Measurements from ENCODE around the gene ANAPC16.
A peak's percentile ranks its signal among the peaks of the same experiment; 100 is the strongest.
"Not testable (repeated sequence)": the region's sequence is repeated elsewhere in the genome, so short reads cannot be mapped to it uniquely, and the experiment has no call there.

ANAPC16 gene

GRCh38 chr10:72204296-72204695 is 11.5 kb upstream of the ANAPC16 start:
- Histone ChIP-seq H3K36me3 (peaks cover 35% of the 10 kb centered on the region), H3K27ac (no peak overlapping the region), H3K27me3 (ENCODE audit: insufficient read depth, low read depth, severe bottlenecking) (no peaks in the 10 kb centered on the region), H3K4me3 (ENCODE audit: low read depth, low read length) (no peak overlapping the region), H3K9me3 (ENCODE audit: severe bottlenecking) (no peaks in the 10 kb centered on the region)
- no peak for TF ChIP-seq CTCF (IDR thresholded peaks at IDR 0.05; ENCODE audit: low read depth, low read length)
- DNase-seq, result no peak

DNA sequence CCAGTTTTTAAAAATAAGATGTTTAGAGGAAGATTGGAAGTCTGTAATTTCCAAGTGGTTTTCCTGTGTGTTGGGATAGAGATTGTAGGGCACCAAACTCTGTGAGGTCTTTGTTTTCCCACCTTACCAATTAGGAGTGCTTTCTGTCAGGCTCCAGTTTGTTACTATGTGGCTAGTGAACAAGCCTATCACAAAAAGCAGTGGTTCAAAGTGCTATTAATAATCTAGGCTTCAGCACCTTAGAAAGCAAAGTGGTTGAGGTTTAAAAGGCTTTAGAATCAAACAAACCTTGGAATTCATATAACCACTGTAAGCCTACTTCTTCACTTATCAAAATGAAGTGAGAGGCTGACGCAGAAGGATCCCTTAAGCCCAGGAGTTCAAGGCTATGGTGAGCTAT is 11.1 kb upstream of the ANAPC16 start:
- Histone ChIP-seq H3K4me3 (ENCODE audit: low read depth, low read length) (no peak overlapping the region), H3K9me3 (ENCODE audit: severe bottlenecking) (no peaks in the 10 kb centered on the region), H3K27ac (no peak overlapping the region), H3K36me3 (peaks cover 40% of the 10 kb centered on the region), H3K27me3 (ENCODE audit: insufficient read depth, low read depth, severe bottlenecking) (no peaks in the 10 kb centered on the region)
- TF ChIP-seq CTCF (IDR thresholded peaks at IDR 0.05; ENCODE audit: low read depth, low read length), result no peak
- no peak for DNase-seq

GRCh38 chr10:72206511-72207229 is 9.1 kb upstream of the ANAPC16 start:
- no peaks in the 10 kb centered on the region for H3K9me3 ChIP-seq (ENCODE audit: severe bottlenecking)
- H3K27me3 ChIP-seq (ENCODE audit: insufficient read depth, low read depth, severe bottlenecking), result no peaks in the 10 kb centered on the region
- no peak for TF ChIP-seq CTCF (IDR thresholded peaks at IDR 0.05; ENCODE audit: low read depth, low read length)
- no peak overlapping the region for H3K4me3 ChIP-seq (ENCODE audit: low read depth, low read length)
- H3K36me3 ChIP-seq, result peaks cover 44% of the 10 kb centered on the region
- no peak for DNase-seq
- H3K27ac ChIP-seq, result no peak overlapping the region

DNA sequence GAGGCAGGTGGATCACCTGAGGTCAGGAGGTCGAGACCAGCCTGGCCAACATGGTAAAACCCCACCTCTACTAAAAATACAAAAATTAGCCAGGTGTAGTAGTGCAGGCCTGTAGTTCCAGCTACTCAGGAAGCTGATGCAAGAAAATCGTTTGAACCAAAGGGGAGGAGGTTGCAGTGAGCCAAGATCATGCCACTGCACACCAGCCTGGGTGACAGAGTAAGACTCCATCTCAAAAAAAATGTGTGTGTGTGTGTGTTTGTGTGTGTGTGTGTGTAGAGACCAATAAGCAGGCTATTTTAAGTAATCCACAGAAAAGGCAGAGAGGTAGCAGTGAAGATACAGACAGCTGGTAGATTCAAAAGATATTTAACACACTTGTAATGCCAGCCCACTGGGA is 7.3 kb upstream of the ANAPC16 start:
- H3K4me3 ChIP-seq (ENCODE audit: low read depth, low read length); H3K9me3 ChIP-seq (ENCODE audit: severe bottlenecking); H3K27me3 ChIP-seq (ENCODE audit: insufficient read depth, low read depth, severe bottlenecking); DNase-seq; H3K27ac ChIP-seq: not testable (repeated sequence)
- H3K36me3 ChIP-seq, result peaks cover 42% of the 10 kb centered on the region

DNA sequence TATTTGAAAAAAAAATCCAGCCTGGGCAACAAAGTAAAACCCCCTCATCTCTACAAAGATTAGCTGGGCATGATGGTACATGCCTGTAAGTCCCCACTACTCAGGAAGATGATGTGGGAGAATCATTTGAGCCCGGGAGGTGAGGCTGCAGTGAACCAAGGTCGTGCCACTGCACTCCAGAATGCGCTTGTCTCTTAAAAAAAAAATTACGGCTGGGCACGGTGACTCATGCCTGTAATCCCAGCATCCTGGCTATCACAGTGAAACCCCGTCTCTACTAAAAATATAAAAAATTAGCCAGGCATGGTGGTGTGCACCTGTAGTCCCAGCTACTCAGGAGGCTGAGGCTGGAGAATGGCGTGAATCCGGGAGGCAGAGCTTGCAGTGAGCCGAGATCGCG is 4.4 kb upstream of the ANAPC16 start:
- H3K9me3 ChIP-seq (ENCODE audit: severe bottlenecking); H3K27me3 ChIP-seq (ENCODE audit: insufficient read depth, low read depth, severe bottlenecking); DNase-seq; H3K4me3 ChIP-seq (ENCODE audit: low read depth, low read length): not testable (repeated sequence)
- peak overlapping the region; percentile 33; the same call in 1 of the 2 replicates for H3K27ac ChIP-seq
- peaks cover 46% of the 10 kb centered on the region for H3K36me3 ChIP-seq

DNA sequence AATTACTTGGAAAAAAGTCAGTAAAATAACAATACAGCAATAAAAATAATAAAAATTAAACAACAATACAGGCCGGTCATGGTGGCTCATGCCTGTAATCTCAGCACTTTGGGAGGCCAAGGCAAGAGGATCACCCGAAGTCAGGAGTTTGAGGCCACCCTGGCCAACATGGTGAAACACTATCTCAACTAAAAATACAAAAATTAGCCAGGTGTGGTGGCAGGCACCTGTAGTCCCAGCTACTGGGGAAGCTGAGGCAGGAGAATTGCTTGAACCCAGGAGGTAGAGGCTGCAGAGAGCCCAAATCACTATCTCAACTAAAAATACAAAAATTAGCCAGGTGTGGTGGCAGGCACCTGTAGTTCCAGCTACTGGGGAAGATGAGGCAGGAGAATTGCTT is 4.0 kb upstream of the ANAPC16 start:
- not testable (repeated sequence) for H3K27me3 ChIP-seq (ENCODE audit: insufficient read depth, low read depth, severe bottlenecking); DNase-seq; H3K27ac ChIP-seq; H3K4me3 ChIP-seq (ENCODE audit: low read depth, low read length); H3K9me3 ChIP-seq (ENCODE audit: severe bottlenecking)
- H3K36me3 ChIP-seq, result peaks cover 46% of the 10 kb centered on the region

DNA sequence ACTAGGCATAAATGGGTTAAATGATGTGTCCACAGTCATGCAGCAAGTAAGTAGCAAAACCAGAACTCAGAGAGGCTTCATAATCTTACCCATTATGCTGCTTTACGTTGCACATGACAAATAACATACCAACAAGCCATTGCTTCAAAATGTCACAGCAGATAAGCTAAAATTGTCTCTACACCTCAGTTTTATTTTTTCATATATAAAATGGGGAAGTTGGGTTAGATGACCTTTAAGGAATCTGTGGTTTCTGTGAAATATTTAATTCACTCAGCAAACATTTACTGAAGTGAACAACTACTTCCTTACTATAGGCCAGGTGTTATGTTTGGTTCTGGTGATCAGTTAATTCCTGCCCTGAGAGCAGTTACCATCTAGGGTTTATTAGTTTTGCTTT is 2.5 kb downstream of the ANAPC16 start:
- Histone ChIP-seq H3K9me3 (ENCODE audit: severe bottlenecking) (no peaks in the 10 kb centered on the region), H3K4me3 (ENCODE audit: low read depth, low read length) (no peak overlapping the region), H3K36me3 (peaks cover 13% of the 10 kb centered on the region), H3K27me3 (ENCODE audit: insufficient read depth, low read depth, severe bottlenecking) (no peaks in the 10 kb centered on the region), H3K27ac (no peak overlapping the region)
- TF ChIP-seq CTCF (IDR thresholded peaks at IDR 0.05; ENCODE audit: low read depth, low read length), result no peak
- DNase-seq, result no peak

All from WERI-Rb-1 (cell line).